PC-9 (cell line): ENCODE measurements around the gene DNMBP. TPM values are rescaled to one million over a fixed set of nuclear protein-coding genes. Genes with fewer than 3 reads are reported as not detected.

Source experiments
- BruUV-seq: library from RNA; stranded (reverse); fragments of 400-500 nt; replicated peaks from 2 replicates; lab custom pipeline; 2021; lab: Mats Ljungman, UMichigan
- CTCF ChIA-PET: fragments of 300-600 bp; sonication (Branson Sonifier 250); formaldehyde crosslinking; loops from one replicate; lab custom pipeline; 2022; ENCODE audit warnings: antibody characterized with exemption; lab: Charles Lee
- POLR2A ChIA-PET: fragments of 300-600 bp; sonication (Branson Sonifier 250); formaldehyde crosslinking; loops from one replicate; lab custom pipeline; 2022; ENCODE audit warnings: antibody characterized with exemption; ENCODE audit not compliant: unreplicated experiment; lab: Charles Lee
- DNase-seq, 2 experiments: peaks; one replicate each; pipeline versions ENCODE4 v3.0.0 to v3.0.0-alpha.2; 2015 to 2022; ENCODE audit warnings: mixed read lengths in 1 of 2
- H2AFZ ChIP-seq: fragments of 200-600 bp; sonication (generic); 2 replicates; pipeline ENCODE4 v1.8.1; 2017; ENCODE audit warnings: antibody characterized with exemption
- H3F3A ChIP-seq: fragments of 200-600 bp; sonication (generic); 2 replicates; pipeline ENCODE4 v1.8.1; 2017; ENCODE audit warnings: antibody characterized with exemption, mild to moderate bottlenecking, low read depth; ENCODE audit not compliant: insufficient read depth
- H3K27ac ChIP-seq: fragments of 200-600 bp; sonication (generic); 2 replicates; pipeline ENCODE4 v1.6.1; 2016; ENCODE audit warnings: mixed run types
- H3K27me3 ChIP-seq: fragments of 200-600 bp; sonication (generic); 2 replicates; pipeline ENCODE4 v1.6.1; 2016; ENCODE audit warnings: low read depth, mixed run types; ENCODE audit not compliant: insufficient read depth
- H3K36me3 ChIP-seq: fragments of 200-600 bp; sonication (generic); 2 replicates; pipeline ENCODE4 v1.6.1; 2016; ENCODE audit warnings: low read depth, mixed run types
- H3K4me1 ChIP-seq: fragments of 200-600 bp; sonication (generic); replicated peaks from 2 replicates; pipeline ENCODE4 v1.6.1; 2016; ENCODE audit warnings: mixed run types; ENCODE audit not compliant: insufficient read depth
- H3K4me2 ChIP-seq: fragments of 200-600 bp; sonication (generic); 2 replicates; pipeline ENCODE4 v1.6.1; 2017; ENCODE audit warnings: mixed run types
- H3K4me3 ChIP-seq: fragments of 200-600 bp; sonication (generic); 2 replicates; pipeline ENCODE4 v1.6.1; 2016; ENCODE audit warnings: mixed run types
- H3K79me2 ChIP-seq: fragments of 200-600 bp; sonication (generic); 2 replicates; pipeline ENCODE4 v1.6.1; 2017; ENCODE audit warnings: low read depth, mixed run types
- H3K9me2 ChIP-seq: fragments of 200-600 bp; sonication (generic); 2 replicates; pipeline ENCODE4 v1.8.1; 2017; ENCODE audit warnings: mild to moderate bottlenecking; ENCODE audit not compliant: insufficient read depth
- H3K9me3 ChIP-seq: fragments of 200-600 bp; sonication (generic); 2 replicates; pipeline ENCODE4 v1.8.1; 2016; ENCODE audit warnings: low read depth; ENCODE audit not compliant: insufficient read depth
- H4K20me1 ChIP-seq: fragments of 200-600 bp; sonication (generic); 2 replicates; pipeline ENCODE4 v1.8.1; 2017; ENCODE audit not compliant: insufficient read depth
- CTCF ChIP-seq: fragments of 200-600 bp; sonication (generic); conservative IDR thresholded peaks from 2 replicates; pipeline ENCODE4 v1.6.1; 2017; ENCODE audit warnings: mixed run types, antibody characterized with exemption, mild to moderate bottlenecking, moderate library complexity
- EZH2 ChIP-seq: fragments of 200-600 bp; sonication (generic); IDR thresholded peaks from 2 replicates; pipeline ENCODE4 v1.8.0; 2017; ENCODE audit warnings: antibody characterized with exemption, low read depth
- intact Hi-C: fragments of 100-400 bp; cut with micrococcal nuclease; formaldehyde crosslinking; loops from one replicate; pipeline ENCODE4 v1.10.0; 2022; ENCODE audit not compliant: unreplicated experiment
- total RNA-seq: library from RNA; stranded (reverse); gene quantifications from 2 replicates; pipeline ENCODE4 v1.2.3, GENCODE V29; 2021

DNMBP gene
- total RNA-seq, 1 experiment from 2014 or later, result 14.9 TPM

GRCh38 chr10:99835947-99836346, 173.8 kb downstream of the DNMBP start:
- intact Hi-C loops, result no loop called here
- POLR2A ChIA-PET, result no interaction called here

GRCh38 chr10:99834410-99834809, 175.3 kb downstream of the DNMBP start:
- CTCF ChIA-PET, result no interaction called here
- H4K20me1 ChIP-seq, result no peaks in the 10 kb centered on the region

More at GRCh38 chr10:99835947-99836346, 173.8 kb downstream of the DNMBP start:
- Histone ChIP-seq H3K36me3 (peaks cover 22% of the 10 kb centered on the region), H3K4me2 (no peak overlapping the region), H3K27me3 (no peaks in the 10 kb centered on the region), H3F3A (peaks cover 6% of the 10 kb centered on the region; the same call in 1 of the 2 replicates), H3K9me3 (no peaks in the 10 kb centered on the region), H4K20me1 (no peaks in the 10 kb centered on the region), H2AFZ (no peak overlapping the region), H3K9me2 (no peaks in the 10 kb centered on the region), H3K4me3 (no peak overlapping the region), H3K4me1 (no peaks in the 10 kb centered on the region), H3K27ac (no peak overlapping the region), H3K79me2 (no peaks in the 10 kb centered on the region)
- DNase-seq, result no peak
- BruUV-seq, result no TSS peak
- CTCF ChIA-PET, result interaction anchor here (0.6 kb wide), 1 partner anchor 49 kb away, joined by 4 read pairs; no protein-coding TSS in a partner anchor
- no peak for TF ChIP-seq EZH2
- TF ChIP-seq CTCF, result no peak

GRCh38 chr10:99832439-99832838, 177.3 kb downstream of the DNMBP start:
- Histone ChIP-seq H3K79me2 (no peaks in the 10 kb centered on the region), H2AFZ (no peak overlapping the region), H3K9me2 (no peaks in the 10 kb centered on the region), H3K4me3 (no peak overlapping the region), H3K4me1 (no peaks in the 10 kb centered on the region), H3F3A (peaks cover 6% of the 10 kb centered on the region; the same call in 1 of the 2 replicates), H3K4me2 (no peak overlapping the region), H4K20me1 (no peaks in the 10 kb centered on the region), H3K27ac (no peak overlapping the region), H3K9me3 (no peaks in the 10 kb centered on the region), H3K27me3 (no peaks in the 10 kb centered on the region), H3K36me3 (peaks cover 26% of the 10 kb centered on the region)
- DNase-seq, result no peak
- no TSS peak for BruUV-seq
- intact Hi-C loops, result no loop called here
- TF ChIP-seq CTCF (no peak), EZH2 (no peak)
- ChIA-PET POLR2A (no interaction called here), CTCF (no interaction called here)

More at GRCh38 chr10:99834410-99834809, 175.3 kb downstream of the DNMBP start:
- POLR2A ChIA-PET, result no interaction called here
- Histone ChIP-seq H3K9me2 (no peaks in the 10 kb centered on the region), H2AFZ (no peak overlapping the region), H3K36me3 (peaks cover 26% of the 10 kb centered on the region), H3K4me1 (no peaks in the 10 kb centered on the region), H3K4me3 (no peak overlapping the region), H3K79me2 (no peaks in the 10 kb centered on the region), H3K4me2 (no peak overlapping the region), H3K27me3 (no peaks in the 10 kb centered on the region), H3K27ac (peak overlapping the region; percentile 51), H3K9me3 (no peaks in the 10 kb centered on the region), H3F3A (peaks cover 6% of the 10 kb centered on the region; the same call in 1 of the 2 replicates)
- BruUV-seq, result no TSS peak
- DNase-seq, result no peak
- intact Hi-C loops, result no loop called here
- no peak for TF ChIP-seq EZH2
- TF ChIP-seq CTCF, result no peak
